GM19467 (cell line): ENCODE measurements around the gene TRPM2.
"Not testable (repeated sequence)": the region's sequence is repeated elsewhere in the genome, so short reads cannot be mapped to it uniquely, and the experiment has no call there.

Experiments used
- ATAC-seq: cut with Tn5 transposase; IDR thresholded peaks from one replicate; pipeline ENCODE4 v1.9.1; 2021; ENCODE audit warnings: mild to moderate bottlenecking, moderate library complexity; ENCODE audit not compliant: unreplicated experiment

TRPM2 gene

DNA sequence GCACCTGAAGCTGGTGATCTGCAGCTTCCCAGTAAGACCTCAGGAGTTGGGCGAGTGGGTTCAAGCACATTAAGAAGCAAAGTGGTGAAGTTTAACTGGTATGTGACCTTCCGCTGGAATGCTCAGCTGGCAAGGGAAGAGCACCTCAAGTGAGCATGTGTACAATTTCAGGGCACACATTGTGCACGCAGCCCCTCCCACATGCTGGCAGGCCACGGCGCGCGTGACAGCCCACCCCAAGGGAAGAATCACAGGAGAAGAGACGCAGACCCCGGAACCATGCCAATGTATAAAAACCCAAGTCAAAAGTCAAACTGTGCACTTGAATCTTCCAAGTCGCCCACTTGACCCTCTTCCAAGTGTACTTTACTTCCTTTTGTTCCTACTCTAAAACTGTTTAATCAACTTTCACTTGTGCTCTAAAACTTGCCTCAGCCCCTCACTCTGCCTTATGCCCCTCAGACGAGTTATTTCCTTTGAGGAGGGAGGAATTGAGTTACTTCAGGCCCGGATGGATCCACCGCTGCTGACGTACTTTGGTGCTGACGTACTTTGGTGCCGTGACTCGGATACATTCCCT, 121.9 kb downstream of the TRPM2 start:
- no peak for ATAC-seq

GRCh38 chr21:44477131-44477530, 123.7 kb downstream of the TRPM2 start:
- ATAC-seq = no peak

DNA sequence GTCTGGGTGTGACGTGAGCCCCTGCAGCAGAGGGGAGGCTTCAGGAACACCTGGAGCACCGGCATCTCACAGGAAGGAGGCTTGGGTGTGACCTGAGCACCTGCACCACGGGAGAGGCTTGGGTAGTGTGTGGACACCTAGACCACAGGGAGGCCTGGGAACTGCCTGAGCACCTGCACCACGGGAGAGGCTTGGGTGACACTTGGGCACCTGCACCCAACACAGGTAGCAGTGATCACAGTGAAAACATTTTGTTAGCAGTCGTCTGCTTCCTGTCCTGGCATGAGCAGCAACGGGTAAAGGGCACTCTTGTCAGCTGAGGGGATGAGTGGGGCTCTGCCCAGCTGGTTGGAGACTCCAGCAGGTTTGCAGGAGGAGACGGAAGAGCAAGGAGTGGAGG, 124.3 kb downstream of the TRPM2 start:
- ATAC-seq = no peak

DNA sequence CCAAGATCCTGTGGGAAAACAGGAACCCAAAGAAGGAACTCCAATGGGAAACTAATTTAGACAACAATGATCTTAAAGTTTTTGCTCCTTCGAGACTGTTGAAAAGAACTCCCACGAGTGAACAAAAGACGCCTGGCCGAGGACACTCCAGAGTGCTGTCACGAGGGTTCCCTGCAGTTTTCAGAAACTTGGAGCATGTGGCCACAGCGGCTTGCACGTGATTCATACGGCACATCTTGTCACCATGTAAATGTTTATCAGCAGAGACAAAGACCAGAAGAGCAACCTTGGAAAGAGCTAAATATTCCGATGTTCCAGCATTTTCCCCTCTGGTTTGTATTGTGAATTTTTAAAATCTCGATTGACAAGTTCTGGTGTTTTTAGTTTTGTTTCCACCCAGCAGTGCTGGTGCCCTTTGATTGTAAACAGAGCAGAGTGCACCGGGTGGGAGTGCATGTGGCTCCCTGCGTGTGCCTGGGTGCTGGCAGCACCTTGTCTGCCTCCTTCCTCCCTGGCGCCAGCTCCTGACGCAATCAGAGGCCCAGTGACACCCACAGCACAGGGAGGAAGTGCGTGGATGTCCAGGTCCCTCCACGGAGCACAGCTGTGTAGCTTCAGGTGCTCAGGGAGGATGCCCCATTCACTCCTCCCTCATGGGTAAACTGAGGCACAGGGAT, 124.8 kb downstream of the TRPM2 start:
- ATAC-seq = no peak

- no peak for ATAC-seq
These were observed 125.4 kb downstream of the TRPM2 start for GRCh38 chr21:44478801-44479167.

DNA sequence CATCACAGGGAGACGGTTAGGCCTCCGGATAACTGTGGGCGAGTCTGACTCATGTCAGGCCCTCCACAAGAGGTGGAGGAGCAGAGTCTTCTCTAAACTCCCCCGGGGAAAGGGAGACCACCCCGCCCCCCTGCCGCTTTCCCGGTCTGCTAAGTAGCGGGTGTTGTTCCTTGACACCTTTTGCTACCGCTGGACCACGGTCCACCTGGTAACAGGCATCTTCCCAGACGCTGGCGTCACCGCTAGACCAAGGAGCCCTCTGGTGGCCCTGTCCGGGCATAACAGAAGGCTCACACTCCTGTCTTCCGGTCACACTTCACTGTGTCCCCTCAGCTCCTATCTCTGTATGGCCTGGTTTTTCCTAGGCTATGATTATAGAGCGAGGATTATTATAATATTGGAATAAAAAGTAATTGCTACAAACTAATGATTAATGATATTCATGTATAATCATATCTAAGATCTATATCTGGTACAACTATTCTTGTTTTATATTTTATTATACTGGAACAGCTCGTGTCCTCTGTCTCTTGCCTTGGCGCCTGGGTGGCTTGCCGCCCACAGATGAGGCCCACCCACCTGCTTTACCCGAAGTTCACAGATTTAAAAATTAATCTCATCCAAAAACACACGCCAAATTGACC, 126.3 kb downstream of the TRPM2 start:
- ATAC-seq = not testable (repeated sequence)

DNA sequence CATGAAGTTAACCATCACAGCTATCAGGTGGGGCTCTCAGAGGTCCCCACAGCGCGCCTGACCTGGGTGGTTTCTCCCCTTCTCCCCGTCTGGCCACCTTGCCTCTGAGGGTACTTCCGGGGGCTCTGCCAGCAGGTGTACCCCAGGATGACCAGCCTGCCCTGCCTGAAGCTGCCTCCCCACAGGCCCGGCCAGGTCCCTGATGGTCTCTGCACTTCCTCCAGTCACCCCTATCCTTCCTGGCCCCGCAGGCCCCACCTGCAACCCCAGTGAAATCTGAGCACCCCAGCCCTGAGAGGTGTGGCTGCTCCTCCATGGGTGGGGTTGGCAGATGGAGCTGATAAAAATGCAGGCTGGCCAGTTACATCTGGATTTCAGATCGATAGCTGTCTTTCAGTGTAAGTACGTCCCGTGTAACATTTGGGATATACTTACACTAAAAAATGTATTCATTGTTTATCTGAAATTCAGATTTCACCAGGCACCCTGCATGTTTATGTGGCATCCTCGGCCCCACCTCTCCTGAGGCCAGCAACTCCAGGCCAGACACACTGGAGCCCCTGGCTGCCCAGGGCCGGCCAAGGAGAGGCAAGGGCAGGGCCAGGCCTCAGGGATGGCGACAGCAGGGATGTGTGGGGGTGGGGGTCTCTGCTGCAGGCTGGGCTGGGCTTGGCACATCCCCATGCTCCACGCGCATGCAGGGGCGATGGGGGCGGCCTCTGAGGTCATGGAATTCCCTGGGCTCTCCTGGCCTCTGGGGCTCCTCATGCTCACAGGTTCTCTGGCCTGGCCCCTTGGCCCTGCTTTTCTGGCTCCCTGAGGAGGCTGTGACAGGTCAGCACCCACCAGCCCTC, 127.0 kb downstream of the TRPM2 start:
- no peak for ATAC-seq

GRCh38 chr21:44482581-44483287, 129.3 kb downstream of the TRPM2 start:
- no peak for ATAC-seq

DNA sequence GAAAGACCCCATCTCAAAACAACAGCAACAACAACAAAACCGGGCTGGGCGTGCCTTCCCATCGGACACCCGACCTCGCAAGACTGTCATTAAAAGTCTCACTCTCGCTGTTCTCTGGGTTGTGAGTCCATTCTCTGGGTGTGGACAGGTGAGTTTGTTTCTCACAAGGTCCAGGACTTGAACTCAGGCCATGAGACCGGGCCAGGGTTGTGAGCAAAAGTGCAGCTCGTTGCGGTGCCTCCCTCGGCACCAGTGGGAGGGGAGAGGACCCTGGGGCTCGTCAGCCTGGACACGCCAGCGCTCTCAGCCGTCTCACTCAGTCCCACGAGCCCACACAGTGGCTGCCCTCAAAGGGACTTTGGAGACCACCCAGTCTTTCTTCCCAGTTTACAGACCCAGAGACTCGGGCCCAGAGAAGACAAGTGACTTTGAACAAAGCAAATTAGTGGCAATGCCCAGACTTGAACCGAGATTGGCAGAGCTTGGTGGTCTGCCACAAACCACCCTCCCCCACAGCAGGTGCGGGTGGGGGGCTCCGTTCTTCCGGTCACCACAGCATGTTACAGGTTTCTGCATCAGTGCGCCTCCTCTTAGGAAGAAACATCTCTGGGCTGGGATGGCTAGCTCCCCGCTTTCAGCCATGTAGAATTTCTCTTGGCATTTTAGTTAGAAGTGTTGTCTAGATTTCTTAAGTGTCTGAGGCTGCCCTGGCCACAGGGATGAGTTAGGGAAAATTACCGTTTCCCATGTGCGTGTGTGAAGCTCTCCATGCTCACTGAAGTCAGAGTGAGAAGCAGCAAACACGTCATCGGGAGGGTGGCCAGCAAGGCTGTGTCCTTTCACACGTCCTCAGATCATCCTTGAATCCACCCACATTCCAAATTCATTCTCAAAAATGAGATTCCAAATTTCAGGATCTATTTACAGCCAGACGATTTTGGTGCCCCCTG, 130.1 kb downstream of the TRPM2 start:
- ATAC-seq = no peak

DNA sequence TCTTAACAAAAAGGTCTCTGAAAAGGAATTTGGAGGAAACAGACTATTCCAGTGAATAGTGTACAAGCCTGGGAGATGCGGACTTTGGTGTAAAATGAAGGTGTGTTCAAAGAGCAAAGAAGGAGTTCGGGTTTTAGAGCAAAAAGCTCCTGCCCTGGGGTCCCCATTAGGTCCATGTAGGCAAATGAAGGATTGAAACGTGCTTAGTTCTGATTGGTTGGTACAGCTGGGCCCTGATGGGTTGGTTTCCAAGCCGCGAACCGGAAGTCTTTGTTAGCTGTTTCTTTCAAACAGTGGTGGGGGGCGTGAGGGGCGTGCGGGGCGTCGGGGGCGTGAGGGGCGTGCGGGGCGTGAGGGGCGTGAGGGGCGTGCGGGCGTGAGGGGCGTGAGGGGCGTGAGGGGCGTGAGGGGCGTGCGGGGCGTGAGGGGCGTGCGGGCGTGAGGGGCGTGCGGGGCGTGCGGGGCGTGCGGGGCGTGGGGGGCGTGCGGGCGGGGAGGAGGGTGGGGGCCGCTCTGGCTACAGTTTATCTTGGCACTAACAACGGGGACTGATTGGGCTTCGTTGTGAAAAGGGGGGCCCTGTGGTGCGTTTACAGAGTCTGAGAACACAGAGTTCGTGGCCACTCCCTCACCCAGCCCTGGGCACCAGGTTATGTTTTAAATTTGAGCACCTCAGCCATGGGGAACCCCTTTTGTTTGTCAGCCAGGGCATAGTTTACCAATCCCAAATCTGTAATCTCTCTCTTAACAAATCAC, 131.3 kb downstream of the TRPM2 start:
- no peak for ATAC-seq

DNA sequence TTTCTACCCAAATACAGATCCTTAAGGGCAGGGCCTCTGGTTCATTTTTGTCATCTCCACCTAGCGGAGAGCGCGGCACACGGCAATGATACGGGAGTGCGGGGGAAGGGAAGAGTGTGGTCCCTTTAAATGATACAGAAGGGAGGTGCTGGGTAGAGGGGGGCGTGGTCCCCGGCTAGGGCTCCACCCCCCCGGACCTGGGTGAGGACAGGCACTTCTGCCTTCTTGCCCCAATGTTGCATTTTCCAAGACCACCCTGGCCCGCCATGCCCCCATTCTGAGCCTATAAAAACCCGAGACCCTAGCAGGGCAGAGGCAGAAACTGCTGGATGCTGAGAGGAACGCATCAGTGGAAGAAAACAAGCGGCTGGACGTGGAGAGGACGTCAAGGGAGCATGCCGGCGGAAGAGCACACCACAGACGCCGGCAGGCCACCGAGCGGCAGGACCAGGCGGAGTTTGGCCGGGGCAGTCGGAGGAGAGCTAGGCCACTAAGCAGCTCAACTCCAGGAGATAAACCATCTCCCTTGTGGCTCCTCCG, 131.9 kb downstream of the TRPM2 start:
- no peak for ATAC-seq

DNA sequence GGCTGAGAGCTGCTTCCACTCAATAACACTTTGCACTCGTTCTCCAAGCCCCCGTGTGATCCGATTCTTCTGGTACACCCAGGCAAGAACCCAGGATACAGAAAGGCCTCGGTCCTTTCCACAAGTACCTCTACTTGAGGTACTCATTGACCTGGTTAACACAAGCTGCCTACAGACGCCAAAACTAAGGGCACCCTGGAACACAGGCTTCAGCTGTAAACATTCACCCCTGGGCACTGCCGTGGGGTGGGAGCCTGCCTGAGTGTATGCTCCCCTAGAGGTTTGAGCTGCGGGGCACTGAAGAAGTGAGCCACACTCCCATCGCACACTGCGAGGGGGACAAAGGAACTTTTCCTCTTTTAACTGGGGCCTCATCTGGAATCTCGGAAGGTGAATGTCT, 132.4 kb downstream of the TRPM2 start:
- no peak for ATAC-seq

DNA sequence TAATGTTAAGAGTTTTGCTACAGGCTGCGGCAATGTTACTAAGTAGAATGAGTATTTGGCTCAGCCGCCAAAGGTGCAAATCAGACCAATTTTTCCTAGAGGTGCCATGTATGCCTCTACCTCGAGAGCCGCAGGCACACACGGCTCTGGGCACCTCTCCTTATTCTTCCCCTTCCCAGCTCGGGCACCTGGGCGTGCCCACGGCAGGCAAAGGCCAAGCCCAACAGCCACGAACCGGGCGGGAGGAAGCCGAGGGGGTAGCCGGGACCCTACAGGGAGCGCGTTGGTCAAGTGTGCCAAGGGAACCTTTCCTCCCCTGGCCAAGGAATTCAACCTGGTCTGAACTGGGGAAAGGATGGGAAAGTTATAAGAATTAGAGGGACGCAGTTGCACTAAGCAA, 132.9 kb downstream of the TRPM2 start:
- no peak for ATAC-seq

DNA sequence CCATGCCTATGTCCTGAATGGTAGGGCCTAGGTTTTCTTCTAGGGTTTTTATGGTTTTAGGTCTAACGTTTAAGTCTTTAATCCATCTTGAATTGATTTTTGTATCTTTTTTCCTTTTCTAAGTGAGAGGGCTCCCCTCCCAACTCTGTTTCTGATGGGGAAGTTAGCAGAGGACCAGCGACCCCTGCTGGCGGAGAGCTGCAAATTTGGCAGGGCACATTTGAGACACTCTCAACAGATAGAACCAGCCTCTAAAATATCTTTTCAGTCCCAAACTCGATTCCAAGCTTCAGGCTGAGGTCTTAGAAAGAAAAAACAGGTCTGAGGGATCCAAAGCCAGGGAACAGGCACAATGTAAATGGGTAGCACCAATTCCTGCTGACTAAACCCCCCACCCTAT, 134.4 kb downstream of the TRPM2 start:
- no peak for ATAC-seq

GRCh38 chr21:44489962-44490361, 136.5 kb downstream of the TRPM2 start:
- ATAC-seq = no peak

DNA sequence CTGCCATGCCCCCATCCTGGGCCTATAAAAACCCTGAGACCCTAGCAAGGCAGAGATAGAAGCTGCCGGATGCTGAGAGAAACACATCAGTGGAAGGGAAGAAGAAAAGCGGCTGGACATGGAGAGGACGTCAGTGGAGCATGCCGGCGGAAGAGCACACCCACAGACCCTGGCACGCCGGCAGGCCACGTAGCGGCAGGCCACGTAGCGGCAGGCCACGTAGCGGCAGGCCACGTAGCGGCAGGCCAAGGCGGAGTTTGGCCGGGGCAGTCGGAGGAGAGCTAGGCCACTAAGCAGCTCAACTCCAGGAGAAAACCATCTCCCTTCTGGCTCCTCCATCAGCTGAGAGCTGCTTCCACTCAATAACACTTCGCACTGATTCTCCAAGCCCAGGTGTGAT, 137.0 kb downstream of the TRPM2 start:
- no peak for ATAC-seq

GRCh38 chr21:44490816-44491215, 137.4 kb downstream of the TRPM2 start:
- ATAC-seq = no peak
